ENCODE results near the gene ACVR2B.
"Not testable (repeated sequence)": the region's sequence is repeated elsewhere in the genome, so short reads cannot be mapped to it uniquely, and the experiment has no call there.

ACVR2B gene

DNA sequence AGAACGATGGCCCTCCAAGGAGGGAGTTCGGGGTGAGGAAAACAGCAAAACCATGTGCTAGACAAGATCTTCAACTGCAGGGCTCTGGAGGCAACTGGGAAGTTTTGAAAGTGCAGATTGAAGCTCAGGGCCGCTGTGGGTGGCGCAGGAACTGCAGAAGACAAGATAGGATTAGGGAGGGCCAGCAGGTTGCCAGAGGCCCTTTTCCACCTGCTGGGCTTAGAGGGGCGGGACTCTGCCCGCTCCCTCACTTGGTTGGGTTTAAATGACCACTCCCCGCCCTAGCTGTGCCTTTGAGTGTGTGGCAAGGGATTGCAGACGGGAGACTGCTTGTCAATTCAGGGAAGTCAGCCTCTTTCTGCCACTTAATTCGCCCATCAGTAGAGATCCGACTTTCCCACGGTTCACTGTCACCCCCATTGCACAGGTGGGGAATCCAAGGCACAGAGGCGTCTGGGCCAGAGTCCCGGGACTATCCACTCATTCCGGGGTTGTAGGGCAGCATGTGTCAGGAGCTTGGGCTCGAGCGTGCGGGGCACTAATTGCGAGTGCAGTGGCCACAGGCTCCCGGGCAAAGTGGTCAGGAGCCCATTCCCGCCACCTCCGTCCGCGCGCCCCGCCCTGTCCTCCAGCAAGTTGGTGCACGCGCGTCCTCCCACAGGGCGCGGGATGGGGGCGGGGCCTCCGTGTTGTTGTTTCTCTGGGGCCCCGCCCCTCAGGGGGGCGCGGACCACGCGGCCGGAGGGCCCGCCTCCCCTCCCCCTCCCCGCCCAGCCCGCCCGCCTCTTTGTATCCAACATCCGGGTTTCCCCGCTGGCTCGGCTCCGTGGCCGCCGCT is at the start of gene ACVR2B:
TSS of gene ACVR2B (plus strand) at position 816 of the 838 bp plus-strand sequence. CDS start 433 bp downstream, outside the sequence.
- DNase-seq (ENCODE audit: low read depth) = peak; percentile 76
- H3K4me3 ChIP-seq (ENCODE audit: low read depth, low read length) = peak within 1 kb of the TSS; percentile 68

DNA sequence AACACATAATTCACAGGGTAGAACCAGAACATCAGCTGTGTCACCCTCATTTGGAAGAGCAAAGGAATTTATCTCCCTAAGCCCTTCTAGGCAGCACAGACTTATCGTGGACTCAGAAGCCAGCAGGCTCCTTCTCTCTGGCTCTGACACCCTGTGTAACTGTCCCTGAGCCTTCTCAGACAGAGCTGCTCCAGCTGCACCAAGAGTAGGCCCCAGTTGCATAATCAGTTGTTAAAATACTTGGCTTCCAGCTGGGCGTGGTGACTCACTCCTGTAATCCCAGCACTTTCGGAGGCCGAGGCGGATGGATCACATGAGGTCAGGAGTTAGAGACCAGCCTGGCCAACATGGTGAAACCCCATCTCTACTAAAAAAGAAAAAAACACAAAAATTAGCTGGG is 49.4 kb upstream of the ACVR2B start:
- TF ChIP-seq, protein P1, sequence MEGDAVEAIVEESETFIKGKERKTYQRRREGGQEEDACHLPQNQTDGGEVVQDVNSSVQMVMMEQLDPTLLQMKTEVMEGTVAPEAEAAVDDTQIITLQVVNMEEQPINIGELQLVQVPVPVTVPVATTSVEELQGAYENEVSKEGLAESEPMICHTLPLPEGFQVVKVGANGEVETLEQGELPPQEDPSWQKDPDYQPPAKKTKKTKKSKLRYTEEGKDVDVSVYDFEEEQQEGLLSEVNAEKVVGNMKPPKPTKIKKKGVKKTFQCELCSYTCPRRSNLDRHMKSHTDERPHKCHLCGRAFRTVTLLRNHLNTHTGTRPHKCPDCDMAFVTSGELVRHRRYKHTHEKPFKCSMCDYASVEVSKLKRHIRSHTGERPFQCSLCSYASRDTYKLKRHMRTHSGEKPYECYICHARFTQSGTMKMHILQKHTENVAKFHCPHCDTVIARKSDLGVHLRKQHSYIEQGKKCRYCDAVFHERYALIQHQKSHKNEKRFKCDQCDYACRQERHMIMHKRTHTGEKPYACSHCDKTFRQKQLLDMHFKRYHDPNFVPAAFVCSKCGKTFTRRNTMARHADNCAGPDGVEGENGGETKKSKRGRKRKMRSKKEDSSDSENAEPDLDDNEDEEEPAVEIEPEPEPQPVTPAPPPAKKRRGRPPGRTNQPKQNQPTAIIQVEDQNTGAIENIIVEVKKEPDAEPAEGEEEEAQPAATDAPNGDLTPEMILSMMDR (conservative IDR thresholded peaks at IDR 0.05; ENCODE audit: low read depth, low read length) = no peak
- DNase-seq (ENCODE audit: low read depth) = peak; percentile 94
- H3K4me3 ChIP-seq (ENCODE audit: low read depth, low read length) = no peak overlapping the region

More for the DNA sequence above, at the start of gene ACVR2B:
- TF ChIP-seq, protein P1 (conservative IDR thresholded peaks at IDR 0.05; ENCODE audit: low read depth, low read length) = no peak

DNA sequence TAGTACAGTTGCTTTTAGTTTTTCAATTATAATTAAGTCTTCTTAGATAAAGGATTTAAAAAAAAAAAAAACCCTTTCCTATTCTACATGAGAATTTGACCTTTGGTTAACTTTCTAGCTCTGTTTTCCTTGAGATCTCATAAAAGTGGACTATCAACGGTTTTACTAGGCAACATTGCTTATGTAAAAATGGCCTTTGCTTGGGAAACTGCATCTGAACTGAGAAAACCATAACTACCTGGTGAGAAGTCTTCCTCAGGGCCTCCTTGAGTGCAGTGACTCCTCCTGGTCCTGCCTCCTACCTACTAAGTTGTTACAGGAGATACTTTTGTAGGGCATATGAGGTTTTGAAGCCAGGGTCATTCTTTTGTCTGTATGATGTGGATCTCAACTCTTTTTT is 42.1 kb upstream of the ACVR2B start:
- no peak overlapping the region for H3K4me3 ChIP-seq (ENCODE audit: low read depth, low read length)
- DNase-seq (ENCODE audit: low read depth) = no peak
- TF ChIP-seq, protein P1 (conservative IDR thresholded peaks at IDR 0.05; ENCODE audit: low read depth, low read length) = no peak

DNA sequence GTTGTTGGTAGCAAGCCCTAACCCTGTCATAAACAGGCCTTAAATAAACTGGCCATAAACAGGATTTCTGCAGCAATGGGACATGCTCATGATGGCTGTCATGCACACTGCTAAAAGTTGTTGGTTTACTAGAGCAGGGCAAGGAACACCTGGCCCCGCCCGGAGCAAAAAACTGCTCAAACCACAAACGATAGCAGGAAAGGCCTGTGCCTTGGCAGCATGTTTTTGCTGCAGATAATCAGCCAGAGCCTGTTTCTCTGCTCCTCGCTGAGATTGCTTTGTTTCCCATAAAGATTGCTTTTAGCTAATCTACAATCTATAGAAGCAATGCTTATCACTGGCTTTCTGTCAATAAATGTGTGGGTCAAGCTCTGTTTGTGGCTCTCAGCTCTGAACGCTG is 32.9 kb upstream of the ACVR2B start:
- not testable (repeated sequence) for H3K4me3 ChIP-seq (ENCODE audit: low read depth, low read length); DNase-seq (ENCODE audit: low read depth)

DNA sequence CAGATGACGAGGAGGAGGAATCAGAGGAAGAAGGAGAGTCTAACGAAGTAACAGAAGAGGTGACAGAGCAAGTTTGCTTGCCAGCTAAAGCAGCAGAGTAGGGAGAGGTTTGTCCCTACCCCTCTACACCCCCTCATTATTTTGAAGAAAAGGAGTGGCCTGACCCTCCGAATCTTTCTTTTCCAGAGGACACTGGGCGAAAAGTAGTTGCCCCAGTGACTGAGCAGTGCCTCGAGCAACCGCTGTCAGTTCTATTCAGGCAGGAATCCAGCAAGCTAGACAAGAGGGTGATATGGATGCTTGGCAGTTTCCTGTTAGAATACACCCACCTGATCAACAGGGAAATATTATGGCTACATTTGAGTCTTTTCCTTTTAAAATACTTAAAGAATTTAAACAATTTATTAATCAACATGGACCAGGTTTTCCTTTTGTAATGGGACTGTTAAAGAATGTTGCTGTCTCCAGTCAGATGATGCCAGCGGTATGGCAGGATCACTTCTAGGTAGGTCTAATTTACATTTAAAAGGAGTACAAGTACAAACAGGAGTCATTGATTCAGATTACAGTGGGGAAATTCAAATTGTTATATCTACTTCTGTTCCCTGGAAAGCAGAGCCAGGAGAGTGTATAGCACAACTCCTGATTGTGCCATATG is 31.9 kb upstream of the ACVR2B start:
- TF ChIP-seq, protein P1 (conservative IDR thresholded peaks at IDR 0.05; ENCODE audit: low read depth, low read length) = no peak
- no peak for DNase-seq (ENCODE audit: low read depth)
- no peak overlapping the region for H3K4me3 ChIP-seq (ENCODE audit: low read depth, low read length)

DNA sequence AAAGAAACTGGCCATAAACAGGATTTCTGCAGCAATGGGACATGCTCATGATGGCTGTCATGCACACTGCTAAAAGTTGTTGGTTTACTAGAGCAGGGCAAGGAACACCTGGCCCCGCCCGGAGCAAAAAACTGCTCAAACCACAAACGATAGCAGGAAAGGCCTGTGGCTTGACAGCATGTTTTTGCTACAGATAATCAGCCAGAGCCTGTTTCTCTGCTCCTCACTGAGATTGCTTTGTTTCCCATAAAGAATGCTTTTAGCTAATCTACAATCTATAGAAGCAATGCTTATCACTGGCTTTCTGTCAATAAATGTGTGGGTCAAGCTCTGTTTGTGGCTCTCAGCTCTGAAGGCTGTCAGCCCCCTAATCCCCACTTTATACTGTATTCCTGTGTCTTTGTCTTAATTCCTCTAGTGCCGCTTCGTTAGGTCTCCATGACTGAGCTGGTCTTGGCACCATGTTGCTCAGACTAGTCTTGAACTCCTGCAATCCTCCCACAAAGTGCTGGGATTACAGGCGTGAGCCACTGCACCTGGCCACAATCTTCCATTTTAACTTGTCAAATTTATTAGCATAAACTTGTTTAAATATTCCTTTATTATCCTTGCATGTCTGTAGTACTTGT is 26.8 kb upstream of the ACVR2B start:
- not testable (repeated sequence) for DNase-seq (ENCODE audit: low read depth); H3K4me3 ChIP-seq (ENCODE audit: low read depth, low read length)

DNA sequence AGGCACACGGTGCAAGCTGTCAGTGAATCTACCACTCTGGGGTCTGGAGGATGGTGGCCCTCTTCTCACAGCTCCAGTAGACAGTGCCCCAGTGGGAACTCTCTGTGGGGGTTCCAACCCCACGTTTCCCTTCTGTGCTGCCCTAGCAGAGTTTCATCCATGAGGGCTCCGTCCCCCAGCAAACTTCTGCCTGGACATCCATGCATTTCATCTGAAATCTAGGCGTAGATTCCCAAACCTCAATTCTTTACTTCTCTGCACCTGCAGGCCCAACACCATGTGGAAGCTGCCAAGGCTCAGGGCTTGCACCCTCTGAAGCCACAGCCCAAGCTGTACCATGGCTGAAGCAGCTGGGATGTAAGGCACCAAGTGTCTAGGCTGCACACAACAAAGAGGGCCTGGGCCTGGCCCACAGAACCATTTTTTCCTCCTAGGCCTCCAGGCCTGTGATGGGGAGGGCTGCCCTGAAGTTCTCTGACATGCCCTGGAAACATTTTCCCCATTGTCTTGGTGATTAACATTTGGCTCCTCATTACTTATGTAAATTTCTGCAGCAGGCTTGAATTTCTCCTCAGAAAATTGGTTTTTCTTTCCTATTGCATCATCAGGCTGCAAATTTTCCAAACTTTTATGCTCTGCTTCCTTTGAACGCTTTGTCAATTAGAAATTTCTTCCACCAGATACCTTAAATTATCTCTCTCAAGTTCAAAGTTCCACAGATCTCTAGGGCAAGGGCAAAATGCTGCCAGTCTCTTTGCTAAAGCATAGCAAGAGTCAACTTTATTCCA is 20.6 kb upstream of the ACVR2B start:
- not testable (repeated sequence) for DNase-seq (ENCODE audit: low read depth); H3K4me3 ChIP-seq (ENCODE audit: low read depth, low read length)

DNA sequence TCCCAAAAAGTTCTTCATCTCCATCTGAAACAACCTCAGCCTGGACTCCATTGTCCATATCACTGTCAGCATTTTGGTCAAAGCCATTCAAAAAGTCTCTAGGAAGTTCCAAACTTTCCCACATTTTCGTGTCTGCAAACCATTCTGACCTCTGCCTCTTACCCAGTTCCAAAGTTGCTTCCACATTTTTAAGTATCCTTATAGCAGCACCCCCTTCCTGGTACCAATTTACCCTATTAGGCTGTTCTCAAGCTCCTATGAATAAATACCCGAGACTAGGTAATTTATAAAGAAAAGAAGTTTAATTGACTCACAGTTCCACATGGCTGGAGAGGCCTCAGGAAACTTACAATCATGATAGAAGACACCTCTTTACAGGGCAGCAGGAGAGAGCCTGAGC is 20.0 kb upstream of the ACVR2B start:
- H3K4me3 ChIP-seq (ENCODE audit: low read depth, low read length) = not testable (repeated sequence)

DNA sequence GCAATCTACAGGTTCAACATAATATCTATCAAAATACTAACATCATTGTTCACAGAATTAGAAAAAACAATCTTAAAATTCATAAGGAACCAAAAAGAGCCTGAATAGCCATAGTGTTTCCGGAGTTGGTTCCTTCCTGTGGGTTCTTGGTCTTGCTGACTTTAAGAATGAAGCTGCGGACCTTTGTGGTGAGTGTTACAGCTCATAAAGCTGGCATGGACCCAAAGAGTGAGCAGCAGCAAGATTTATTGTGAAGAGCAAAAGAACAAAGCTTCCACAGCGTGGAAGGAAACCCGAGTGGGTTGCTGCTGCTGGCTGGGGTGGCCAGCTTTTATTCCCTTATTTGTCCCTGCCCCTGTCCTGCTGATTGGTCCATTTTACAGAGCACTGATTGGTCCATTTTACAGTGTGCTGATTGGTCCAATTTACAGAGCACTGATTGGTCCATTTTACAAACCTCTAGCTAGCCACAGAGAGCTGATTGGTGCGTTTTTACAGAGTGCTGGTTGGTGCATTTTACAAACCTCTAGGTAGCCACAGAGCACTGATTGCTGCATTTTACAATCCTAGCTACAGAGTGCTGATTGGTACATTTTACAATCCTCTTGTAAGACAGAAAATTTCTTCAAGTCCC is 15.1 kb upstream of the ACVR2B start:
- DNase-seq (ENCODE audit: low read depth) = peak; percentile 59

More for the DNA sequence above, 20.0 kb upstream of the ACVR2B start:
- not testable (repeated sequence) for DNase-seq (ENCODE audit: low read depth)

DNA sequence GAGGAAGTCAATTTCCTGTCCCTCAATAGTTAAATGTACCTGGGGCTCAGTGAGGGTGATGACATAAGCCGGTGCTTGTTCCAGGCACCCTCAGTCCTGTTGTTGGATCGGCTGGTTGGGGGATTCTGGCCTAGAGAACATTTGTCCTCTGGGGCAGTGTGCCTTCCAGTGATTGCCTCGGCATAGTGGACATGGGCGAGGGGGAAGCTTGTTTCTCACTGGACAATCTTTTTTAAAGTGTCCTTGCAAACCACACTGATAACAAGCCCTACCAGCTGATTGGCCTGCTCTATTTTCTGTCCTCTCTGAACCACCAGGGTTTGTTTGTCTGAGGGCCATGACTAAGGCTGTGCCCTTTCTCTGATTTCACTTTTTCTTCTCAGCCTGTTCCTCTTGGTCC is 10.5 kb upstream of the ACVR2B start:
- H3K4me3 ChIP-seq (ENCODE audit: low read depth, low read length); DNase-seq (ENCODE audit: low read depth): not testable (repeated sequence)

More for the DNA sequence above, 15.1 kb upstream of the ACVR2B start:
- H3K4me3 ChIP-seq (ENCODE audit: low read depth, low read length) = not testable (repeated sequence)
